Spleen (tissue), 7 donors: Measurements from ENCODE around the gene NBDY.

Source experiments
- CTCF ChIP-seq, 11 experiments: fragments of 200-600 bp in 7 of 11; fragments of 450-650 bp in 4 of 11; sonication (generic) in 4 of 11; IDR thresholded peaks in 8 of 11; conservative IDR thresholded peaks in 3 of 11; 1 replicate in 7 of 11; 2 replicates in 4 of 11; pipeline versions ENCODE4 v1.4.0 to v1.8.0; 2016 to 2021; ENCODE audit warnings: antibody characterized with exemption in 11 of 11, inconsistent platforms in 4 of 11, mild to moderate bottlenecking in 1 of 11
- POLR2A ChIP-seq, 3 donors: fragments of 450-650 bp; IDR thresholded peaks; one replicate each; pipeline ENCODE4 v1.5.1; 2017; ENCODE audit warnings: antibody characterized with exemption in 3 of 3, mild to moderate bottlenecking in 1 of 3
- POLR2AphosphoS5 ChIP-seq, 3 donors: sonication (generic); formaldehyde crosslinking; IDR thresholded peaks; one replicate each; pipeline ENCODE4 v1.5.1; 2017; ENCODE audit warnings: antibody characterized with exemption in 3 of 3
- donor health status: DM: no; HTN: no; CAD: no; lungs with moderate emphysema.
- donor health status: DM: no; HTN: no; CAD: no.
- donor health status: DM: no; HTN: no; CAD: no.

DNA sequence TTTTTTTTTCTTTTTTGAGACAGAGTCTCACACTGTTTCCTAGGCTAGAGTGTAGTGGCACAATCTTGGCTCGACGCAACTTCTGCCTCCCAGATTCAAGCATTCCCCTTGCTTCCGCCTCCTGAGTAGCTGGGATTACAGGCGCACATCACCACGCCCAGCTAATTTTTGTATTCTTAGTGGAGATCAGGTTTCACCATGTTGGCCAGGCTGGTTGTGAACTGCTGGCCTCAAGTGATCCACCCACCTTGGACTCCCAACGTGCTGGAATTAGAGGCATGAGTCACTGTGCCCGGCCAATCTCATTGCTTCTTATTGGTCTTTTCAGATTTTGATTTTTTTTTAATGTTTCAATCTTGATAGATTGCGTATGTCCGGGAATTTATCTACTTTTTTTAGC is 124.4 kb downstream of the NBDY start:
- TF ChIP-seq POLR2AphosphoS5 (IDR thresholded peaks at IDR 0.05) (no peak), CTCF (IDR thresholded peaks at IDR 0.05 in 8 of 11, conservative IDR thresholded peaks at IDR 0.05 in 3 of 11) (no peak), POLR2A (IDR thresholded peaks at IDR 0.05) (no peak)
